ENCODE data around the gene SLC38A11. TPM values are rescaled to one million over a fixed set of nuclear protein-coding genes. Genes with fewer than 3 reads are reported as not detected.

SLC38A11 gene
- total and polyA plus RNA-seq, 2 of the 13 experiments (the other 11 are each of a cell fraction or from before 2014, with no cell fraction given): 14.0 to 14.3 TPM

DNA sequence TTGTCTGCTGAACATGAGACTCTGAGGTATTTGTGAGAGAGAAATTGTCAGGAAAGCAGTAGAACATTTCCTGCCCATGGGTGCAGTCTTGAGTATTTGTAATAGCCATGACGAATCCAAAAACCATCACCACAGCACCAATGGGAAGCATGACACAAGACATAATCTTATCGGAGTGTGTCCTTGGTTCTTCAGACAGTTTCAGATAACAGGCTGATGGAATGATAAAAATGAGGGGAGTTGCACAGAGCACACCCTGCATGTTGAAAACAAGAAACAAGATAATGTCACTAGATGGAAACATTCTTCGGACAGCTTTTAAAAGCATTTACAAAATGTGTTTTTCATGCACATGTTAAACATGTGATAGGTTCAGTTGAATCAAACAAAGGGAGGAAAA is 56.9 kb downstream of the SLC38A11 start (continued):
- TF ChIP-seq, protein P1, sequence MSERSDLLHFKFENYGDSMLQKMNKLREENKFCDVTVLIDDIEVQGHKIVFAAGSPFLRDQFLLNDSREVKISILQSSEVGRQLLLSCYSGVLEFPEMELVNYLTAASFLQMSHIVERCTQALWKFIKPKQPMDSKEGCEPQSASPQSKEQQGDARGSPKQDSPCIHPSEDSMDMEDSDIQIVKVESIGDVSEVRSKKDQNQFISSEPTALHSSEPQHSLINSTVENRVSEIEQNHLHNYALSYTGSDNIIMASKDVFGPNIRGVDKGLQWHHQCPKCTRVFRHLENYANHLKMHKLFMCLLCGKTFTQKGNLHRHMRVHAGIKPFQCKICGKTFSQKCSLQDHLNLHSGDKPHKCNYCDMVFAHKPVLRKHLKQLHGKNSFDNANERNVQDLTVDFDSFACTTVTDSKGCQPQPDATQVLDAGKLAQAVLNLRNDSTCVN (CRISPR knock-in tag; IDR thresholded peaks at IDR 0.05; ENCODE audit: borderline replicate concordance): no peak
- TF ChIP-seq ADNP (CRISPR knock-in tag; IDR thresholded peaks at IDR 0.05) (no peak), ISX (CRISPR knock-in tag; conservative IDR thresholded peaks at IDR 0.05) (no peak), MYNN (CRISPR knock-in tag; IDR thresholded peaks at IDR 0.05; ENCODE audit: low read depth) (no peak), NRL (CRISPR knock-in tag; IDR thresholded peaks at IDR 0.05; ENCODE audit: borderline replicate concordance) (no peak), TBX2 (CRISPR knock-in tag; IDR thresholded peaks at IDR 0.05; ENCODE audit: borderline replicate concordance) (peak; percentile 61; the same call in 1 of the 2 replicates), ZNF775 (CRISPR knock-in tag; IDR thresholded peaks at IDR 0.05; ENCODE audit: borderline replicate concordance) (no peak)
- TF ChIP-seq, protein P2, sequence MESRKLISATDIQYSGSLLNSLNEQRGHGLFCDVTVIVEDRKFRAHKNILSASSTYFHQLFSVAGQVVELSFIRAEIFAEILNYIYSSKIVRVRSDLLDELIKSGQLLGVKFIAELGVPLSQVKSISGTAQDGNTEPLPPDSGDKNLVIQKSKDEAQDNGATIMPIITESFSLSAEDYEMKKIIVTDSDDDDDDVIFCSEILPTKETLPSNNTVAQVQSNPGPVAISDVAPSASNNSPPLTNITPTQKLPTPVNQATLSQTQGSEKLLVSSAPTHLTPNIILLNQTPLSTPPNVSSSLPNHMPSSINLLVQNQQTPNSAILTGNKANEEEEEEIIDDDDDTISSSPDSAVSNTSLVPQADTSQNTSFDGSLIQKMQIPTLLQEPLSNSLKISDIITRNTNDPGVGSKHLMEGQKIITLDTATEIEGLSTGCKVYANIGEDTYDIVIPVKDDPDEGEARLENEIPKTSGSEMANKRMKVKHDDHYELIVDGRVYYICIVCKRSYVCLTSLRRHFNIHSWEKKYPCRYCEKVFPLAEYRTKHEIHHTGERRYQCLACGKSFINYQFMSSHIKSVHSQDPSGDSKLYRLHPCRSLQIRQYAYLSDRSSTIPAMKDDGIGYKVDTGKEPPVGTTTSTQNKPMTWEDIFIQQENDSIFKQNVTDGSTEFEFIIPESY (CRISPR knock-in tag; IDR thresholded peaks at IDR 0.05): no peak
- TF ChIP-seq, protein P3, sequence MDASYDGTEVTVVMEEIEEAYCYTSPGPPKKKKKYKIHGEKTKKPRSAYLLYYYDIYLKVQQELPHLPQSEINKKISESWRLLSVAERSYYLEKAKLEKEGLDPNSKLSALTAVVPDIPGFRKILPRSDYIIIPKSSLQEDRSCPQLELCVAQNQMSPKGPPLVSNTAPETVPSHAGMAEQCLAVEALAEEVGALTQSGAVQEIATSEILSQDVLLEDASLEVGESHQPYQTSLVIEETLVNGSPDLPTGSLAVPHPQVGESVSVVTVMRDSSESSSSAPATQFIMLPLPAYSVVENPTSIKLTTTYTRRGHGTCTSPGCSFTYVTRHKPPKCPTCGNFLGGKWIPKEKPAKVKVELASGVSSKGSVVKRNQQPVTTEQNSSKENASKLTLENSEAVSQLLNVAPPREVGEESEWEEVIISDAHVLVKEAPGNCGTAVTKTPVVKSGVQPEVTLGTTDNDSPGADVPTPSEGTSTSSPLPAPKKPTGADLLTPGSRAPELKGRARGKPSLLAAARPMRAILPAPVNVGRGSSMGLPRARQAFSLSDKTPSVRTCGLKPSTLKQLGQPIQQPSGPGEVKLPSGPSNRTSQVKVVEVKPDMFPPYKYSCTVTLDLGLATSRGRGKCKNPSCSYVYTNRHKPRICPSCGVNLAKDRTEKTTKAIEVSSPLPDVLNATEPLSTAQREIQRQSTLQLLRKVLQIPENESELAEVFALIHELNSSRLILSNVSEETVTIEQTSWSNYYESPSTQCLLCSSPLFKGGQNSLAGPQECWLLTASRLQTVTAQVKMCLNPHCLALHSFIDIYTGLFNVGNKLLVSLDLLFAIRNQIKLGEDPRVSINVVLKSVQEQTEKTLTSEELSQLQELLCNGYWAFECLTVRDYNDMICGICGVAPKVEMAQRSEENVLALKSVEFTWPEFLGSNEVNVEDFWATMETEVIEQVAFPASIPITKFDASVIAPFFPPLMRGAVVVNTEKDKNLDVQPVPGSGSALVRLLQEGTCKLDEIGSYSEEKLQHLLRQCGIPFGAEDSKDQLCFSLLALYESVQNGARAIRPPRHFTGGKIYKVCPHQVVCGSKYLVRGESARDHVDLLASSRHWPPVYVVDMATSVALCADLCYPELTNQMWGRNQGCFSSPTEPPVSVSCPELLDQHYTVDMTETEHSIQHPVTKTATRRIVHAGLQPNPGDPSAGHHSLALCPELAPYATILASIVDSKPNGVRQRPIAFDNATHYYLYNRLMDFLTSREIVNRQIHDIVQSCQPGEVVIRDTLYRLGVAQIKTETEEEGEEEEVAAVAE (CRISPR knock-in tag; IDR thresholded peaks at IDR 0.05; ENCODE audit: borderline replicate concordance): peak; percentile 75; the same call in 1 of the 2 replicates
- TF ChIP-seq, protein P4, sequence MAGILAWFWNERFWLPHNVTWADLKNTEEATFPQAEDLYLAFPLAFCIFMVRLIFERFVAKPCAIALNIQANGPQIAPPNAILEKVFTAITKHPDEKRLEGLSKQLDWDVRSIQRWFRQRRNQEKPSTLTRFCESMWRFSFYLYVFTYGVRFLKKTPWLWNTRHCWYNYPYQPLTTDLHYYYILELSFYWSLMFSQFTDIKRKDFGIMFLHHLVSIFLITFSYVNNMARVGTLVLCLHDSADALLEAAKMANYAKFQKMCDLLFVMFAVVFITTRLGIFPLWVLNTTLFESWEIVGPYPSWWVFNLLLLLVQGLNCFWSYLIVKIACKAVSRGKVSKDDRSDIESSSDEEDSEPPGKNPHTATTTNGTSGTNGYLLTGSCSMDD (CRISPR knock-in tag; IDR thresholded peaks at IDR 0.05): no peak
- TF ChIP-seq, protein P5, sequence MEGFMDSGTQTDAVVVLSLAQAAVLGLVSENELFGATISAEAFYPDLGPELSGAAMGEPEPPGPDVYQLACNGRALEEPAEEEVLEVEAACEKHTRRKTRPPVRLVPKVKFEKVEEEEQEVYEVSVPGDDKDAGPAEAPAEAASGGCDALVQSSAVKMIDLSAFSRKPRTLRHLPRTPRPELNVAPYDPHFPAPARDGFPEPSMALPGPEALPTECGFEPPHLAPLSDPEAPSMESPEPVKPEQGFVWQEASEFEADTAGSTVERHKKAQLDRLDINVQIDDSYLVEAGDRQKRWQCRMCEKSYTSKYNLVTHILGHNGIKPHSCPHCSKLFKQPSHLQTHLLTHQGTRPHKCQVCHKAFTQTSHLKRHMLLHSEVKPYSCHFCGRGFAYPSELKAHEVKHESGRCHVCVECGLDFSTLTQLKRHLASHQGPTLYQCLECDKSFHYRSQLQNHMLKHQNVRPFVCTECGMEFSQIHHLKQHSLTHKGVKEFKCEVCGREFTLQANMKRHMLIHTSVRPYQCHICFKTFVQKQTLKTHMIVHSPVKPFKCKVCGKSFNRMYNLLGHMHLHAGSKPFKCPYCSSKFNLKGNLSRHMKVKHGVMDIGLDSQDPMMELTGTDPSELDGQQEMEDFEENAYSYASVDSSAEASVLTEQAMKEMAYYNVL (CRISPR knock-in tag; IDR thresholded peaks at IDR 0.05; ENCODE audit: borderline replicate concordance): no peak
- TF ChIP-seq, protein P6, sequence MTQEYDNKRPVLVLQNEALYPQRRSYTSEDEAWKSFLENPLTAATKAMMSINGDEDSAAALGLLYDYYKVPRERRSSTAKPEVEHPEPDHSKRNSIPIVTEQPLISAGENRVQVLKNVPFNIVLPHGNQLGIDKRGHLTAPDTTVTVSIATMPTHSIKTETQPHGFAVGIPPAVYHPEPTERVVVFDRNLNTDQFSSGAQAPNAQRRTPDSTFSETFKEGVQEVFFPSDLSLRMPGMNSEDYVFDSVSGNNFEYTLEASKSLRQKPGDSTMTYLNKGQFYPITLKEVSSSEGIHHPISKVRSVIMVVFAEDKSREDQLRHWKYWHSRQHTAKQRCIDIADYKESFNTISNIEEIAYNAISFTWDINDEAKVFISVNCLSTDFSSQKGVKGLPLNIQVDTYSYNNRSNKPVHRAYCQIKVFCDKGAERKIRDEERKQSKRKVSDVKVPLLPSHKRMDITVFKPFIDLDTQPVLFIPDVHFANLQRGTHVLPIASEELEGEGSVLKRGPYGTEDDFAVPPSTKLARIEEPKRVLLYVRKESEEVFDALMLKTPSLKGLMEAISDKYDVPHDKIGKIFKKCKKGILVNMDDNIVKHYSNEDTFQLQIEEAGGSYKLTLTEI (CRISPR knock-in tag; conservative IDR thresholded peaks at IDR 0.05): no peak
- TF ChIP-seq, protein P7, sequence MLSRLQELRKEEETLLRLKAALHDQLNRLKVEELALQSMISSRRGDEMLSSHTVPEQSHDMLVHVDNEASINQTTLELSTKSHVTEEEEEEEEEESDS (CRISPR knock-in tag; IDR thresholded peaks at IDR 0.05; ENCODE audit: borderline replicate concordance): no peak

Measured in HepG2 (cell line).